Measurements from ENCODE around the gene ST3GAL5.
"Not testable (repeated sequence)": the region's sequence is repeated elsewhere in the genome, so short reads cannot be mapped to it uniquely, and the experiment has no call there.

Gene ST3GAL5

GRCh38 chr2:85834466-85834865 is 54.3 kb downstream of the ST3GAL5 start:
- DNase-seq (ENCODE audit: low read depth) = no peak

- DNase-seq (ENCODE audit: low read depth) = no peak
Measured at GRCh38 chr2:85831735-85832134, 57.1 kb downstream of the ST3GAL5 start.

GRCh38 chr2:85830645-85831044 is 58.1 kb downstream of the ST3GAL5 start:
- no peak for DNase-seq (ENCODE audit: low read depth)

GRCh38 chr2:85829394-85829793 is 59.4 kb downstream of the ST3GAL5 start:
- not testable (repeated sequence) for DNase-seq (ENCODE audit: low read depth)

- no peak for DNase-seq (ENCODE audit: low read depth)
Measured at GRCh38 chr2:85828725-85829124, 60.1 kb downstream of the ST3GAL5 start.

GRCh38 chr2:85827879-85828569 is 60.8 kb downstream of the ST3GAL5 start:
- DNase-seq (ENCODE audit: low read depth) = no peak

GRCh38 chr2:85826990-85827878 is 61.6 kb downstream of the ST3GAL5 start:
- DNase-seq (ENCODE audit: low read depth) = no peak

GRCh38 chr2:85823951-85824350 is 64.8 kb downstream of the ST3GAL5 start:
- no peak for DNase-seq (ENCODE audit: low read depth)

- DNase-seq (ENCODE audit: low read depth) = no peak
Measured at GRCh38 chr2:85822766-85823165, 66.0 kb downstream of the ST3GAL5 start.

- no peak for DNase-seq (ENCODE audit: low read depth)
Measured at GRCh38 chr2:85819811-85820510, 68.8 kb downstream of the ST3GAL5 start.

- no peak for DNase-seq (ENCODE audit: low read depth)
Measured at GRCh38 chr2:85814802-85815550, 73.8 kb downstream of the ST3GAL5 start.

- peak; percentile 61 for DNase-seq (ENCODE audit: low read depth)
Measured at GRCh38 chr2:85813982-85814801, 74.6 kb downstream of the ST3GAL5 start.

GRCh38 chr2:85813211-85813981 is 75.4 kb downstream of the ST3GAL5 start:
- DNase-seq (ENCODE audit: low read depth) = no peak

- no peak for DNase-seq (ENCODE audit: low read depth)
Measured at GRCh38 chr2:85812094-85812735, 76.6 kb downstream of the ST3GAL5 start.

GRCh38 chr2:85811180-85812093 is 77.4 kb downstream of the ST3GAL5 start:
- DNase-seq (ENCODE audit: low read depth) = peak; percentile 72

- no peak for DNase-seq (ENCODE audit: low read depth)
Measured at GRCh38 chr2:85810371-85811179, 78.2 kb downstream of the ST3GAL5 start.

- DNase-seq (ENCODE audit: low read depth) = no peak
Measured at GRCh38 chr2:85807756-85808155, 81.0 kb downstream of the ST3GAL5 start.
